NCI-H1092 treated with DMSO at 0.1 percent for 48 hours (cell line): ENCODE measurements around the gene ZSCAN20.
"Not testable (repeated sequence)": the region's sequence is repeated elsewhere in the genome, so short reads cannot be mapped to it uniquely, and the experiment has no call there.

Experiments used
- DNase-seq: peaks from one replicate; lab custom pipeline; 2025; lab: John Stamatoyannopoulos, UW

The ZSCAN20 gene

GRCh38 chr1:33488624-33489023, 16.2 kb downstream of the ZSCAN20 start:
- no peak for DNase-seq

- no peak for DNase-seq
Observed at GRCh38 chr1:33494929-33495328, 22.5 kb downstream of the ZSCAN20 start.

- no peak for DNase-seq
Observed at GRCh38 chr1:33497410-33497809, 25.0 kb downstream of the ZSCAN20 start.

GRCh38 chr1:33500547-33500946, 28.1 kb downstream of the ZSCAN20 start:
- DNase-seq: no peak

- DNase-seq: no peak
Observed at GRCh38 chr1:33501309-33501708, 28.9 kb downstream of the ZSCAN20 start.

DNA sequence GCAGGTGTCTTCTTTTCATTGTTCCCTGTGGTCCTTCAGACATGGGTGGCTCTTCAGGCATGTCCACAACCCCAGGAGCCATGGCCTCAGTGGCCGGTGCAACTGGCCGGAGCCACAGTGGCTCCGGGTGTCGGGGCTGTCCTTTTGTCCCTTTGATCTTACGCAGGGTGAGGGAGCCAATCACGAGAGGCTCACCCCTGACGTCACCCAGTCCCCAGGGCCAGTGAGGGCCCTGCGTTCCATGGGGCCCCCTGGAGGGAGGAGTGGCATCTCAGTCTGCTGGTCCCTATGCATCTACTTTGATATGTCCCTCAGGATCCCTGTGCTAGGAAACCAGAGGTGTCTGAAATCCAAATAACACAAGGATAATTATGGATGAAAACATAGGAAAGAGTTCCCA, 29.3 kb downstream of the ZSCAN20 start:
- no peak for DNase-seq

GRCh38 chr1:33502726-33503125, 30.3 kb downstream of the ZSCAN20 start:
- DNase-seq: no peak

GRCh38 chr1:33503506-33503905, 31.1 kb downstream of the ZSCAN20 start:
- DNase-seq: no peak

DNA sequence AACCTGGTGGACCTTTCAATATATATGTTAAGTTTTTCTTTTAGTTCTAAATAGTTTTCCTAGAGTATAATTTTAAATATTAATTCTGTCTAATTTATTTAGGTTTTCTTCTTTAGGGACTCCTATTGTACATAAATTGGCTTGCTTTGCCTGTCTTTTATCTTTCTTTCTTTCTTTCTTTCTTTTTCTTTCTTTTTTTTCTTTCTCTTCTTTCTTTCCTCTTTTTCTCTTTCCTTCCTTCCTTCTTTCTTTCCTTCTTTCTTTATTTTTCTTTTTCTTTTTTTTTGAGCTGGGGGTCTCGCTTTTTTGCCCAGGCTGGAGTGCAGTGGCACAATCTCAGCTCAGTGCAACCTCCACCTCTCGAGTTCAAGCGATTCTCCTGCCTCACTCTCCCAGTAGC, 35.2 kb downstream of the ZSCAN20 start:
- no peak for DNase-seq

DNA sequence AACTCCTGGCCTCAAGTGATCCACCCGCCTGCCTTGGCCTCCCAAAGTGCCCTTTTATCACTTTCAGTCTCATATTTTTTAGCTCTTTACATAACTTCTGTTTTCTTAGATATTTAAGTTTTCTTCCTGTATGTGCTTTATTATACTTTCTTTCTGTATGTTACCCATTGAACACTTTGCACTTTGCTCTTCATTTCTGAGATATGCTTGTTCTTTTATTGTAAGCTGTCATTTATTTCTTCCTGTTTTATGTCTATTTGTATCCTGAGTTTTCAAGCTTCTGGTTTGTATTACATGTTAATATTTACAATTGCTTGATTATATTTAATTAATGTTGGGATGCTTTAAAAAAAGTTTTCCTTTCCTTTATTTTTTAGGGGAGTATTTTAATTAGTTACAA, 35.7 kb downstream of the ZSCAN20 start:
- no peak for DNase-seq

- DNase-seq: not testable (repeated sequence)
Observed at GRCh38 chr1:33509276-33509675, 36.8 kb downstream of the ZSCAN20 start.

DNA sequence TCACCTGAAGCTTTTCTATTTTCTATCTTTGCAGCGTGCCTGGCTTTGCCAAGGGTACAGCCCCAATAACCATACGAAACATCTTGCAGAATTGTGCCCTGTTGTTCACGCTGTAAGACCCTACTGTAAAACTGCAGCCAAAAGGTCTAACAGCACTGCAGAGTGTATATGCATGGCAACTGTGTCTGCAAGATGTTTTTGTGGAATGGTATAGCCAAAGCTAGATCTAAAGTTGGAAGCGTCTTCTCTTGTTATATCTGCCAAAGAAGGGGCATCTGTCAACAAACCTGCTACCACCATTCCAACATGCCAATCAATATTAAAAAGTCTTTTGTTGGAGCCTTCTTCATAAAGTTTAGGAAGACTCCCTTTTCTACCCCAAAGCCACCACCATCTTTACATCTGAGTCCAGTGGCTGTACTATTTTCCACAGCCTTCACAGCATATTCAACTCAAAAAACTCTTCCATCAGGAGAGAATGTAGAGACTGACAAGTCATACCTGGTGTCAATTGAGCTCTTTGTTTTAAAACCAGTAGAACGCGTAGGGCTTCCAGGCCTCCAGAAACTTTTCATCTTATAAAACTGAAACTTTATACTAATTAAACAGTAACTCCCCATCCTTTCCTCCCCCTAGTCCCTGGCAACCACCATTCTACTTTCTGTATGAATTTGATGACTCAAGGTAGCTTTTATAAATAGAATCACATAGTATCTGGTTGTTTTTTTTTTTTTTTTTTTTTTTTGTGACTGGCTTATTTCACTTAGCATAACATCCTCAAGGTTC, 40.0 kb downstream of the ZSCAN20 start:
- no peak for DNase-seq

- DNase-seq: no peak
Observed at GRCh38 chr1:33515112-33515511, 42.7 kb downstream of the ZSCAN20 start.

GRCh38 chr1:33515607-33516006, 43.2 kb downstream of the ZSCAN20 start:
- DNase-seq: no peak

- DNase-seq: no peak
Observed at GRCh38 chr1:33516428-33516827, 44.0 kb downstream of the ZSCAN20 start.

GRCh38 chr1:33516891-33517567, 44.6 kb downstream of the ZSCAN20 start:
- no peak for DNase-seq

GRCh38 chr1:33517596-33518250, 45.3 kb downstream of the ZSCAN20 start:
- no peak for DNase-seq

- no peak for DNase-seq
Observed at GRCh38 chr1:33519240-33519884, 46.9 kb downstream of the ZSCAN20 start.

DNA sequence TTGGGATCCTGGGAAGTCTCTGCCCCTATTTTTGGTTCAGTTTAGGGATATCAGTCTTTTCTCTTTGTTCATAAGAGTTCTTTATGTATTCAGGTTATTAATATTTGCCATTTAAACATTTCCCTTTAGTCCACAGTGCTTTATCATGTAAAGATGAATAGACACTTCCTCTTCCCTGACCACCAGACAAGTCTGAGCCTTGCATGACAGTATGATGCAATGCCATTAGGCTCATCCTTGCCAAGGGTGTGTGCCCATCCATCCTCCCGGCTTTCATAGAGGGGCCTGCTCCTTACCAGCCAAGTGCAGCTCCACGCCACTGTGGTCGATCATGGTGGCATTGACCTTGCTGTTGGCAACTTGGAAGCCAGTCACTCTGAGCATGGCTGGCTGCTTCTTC, 52.1 kb downstream of the ZSCAN20 start:
- no peak for DNase-seq

DNA sequence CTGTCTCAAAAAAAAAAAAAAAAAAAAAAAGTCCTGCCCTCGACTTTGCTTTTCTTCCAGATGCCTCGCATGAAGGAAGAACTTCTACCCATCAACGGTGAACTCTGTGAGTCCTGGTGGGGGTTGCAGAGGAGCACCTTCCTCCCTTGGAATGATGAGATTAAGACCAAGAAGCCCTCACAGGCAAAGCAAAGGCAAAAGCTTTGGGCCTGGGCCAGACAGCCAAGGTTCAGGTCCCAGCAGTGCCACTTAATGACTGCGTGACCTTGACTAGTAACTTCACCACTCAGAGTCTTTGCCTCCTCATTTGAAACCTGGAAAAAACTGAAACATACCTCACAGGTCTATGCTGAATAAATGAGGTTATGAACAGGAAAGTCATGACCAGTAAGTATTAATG, 55.5 kb downstream of the ZSCAN20 start:
- DNase-seq: no peak

GRCh38 chr1:33529957-33530356, 57.5 kb downstream of the ZSCAN20 start:
- DNase-seq: no peak

GRCh38 chr1:33532250-33532649, 59.8 kb downstream of the ZSCAN20 start:
- DNase-seq: no peak

- no peak for DNase-seq
Observed at GRCh38 chr1:33532936-33533335, 60.5 kb downstream of the ZSCAN20 start.
